Activated T-helper 2 cell treated with anti-CD3 and anti-CD28 coated beads, Interferon-gamma antibody, Interleukin-2, Interleukin-4, amounts not matched to agents 10 μg/mL and 5 μg/mL and 100 μg/mL, durations not matched to agents 14 hours and 24 hours and 36 hours (primary cell): ENCODE data around the gene SIX1. TPM values are rescaled to one million over a fixed set of nuclear protein-coding genes. Genes with fewer than 3 reads are reported as not detected.

Experiments
- DNase-seq: peaks from one replicate; pipeline ENCODE4 v3.0.0; 2021; ENCODE audit warnings: low spot score
- H3K27ac Mint-ChIP-seq: one replicate; pipeline ENCODE4 v1.8.0; 2021; ENCODE audit warnings: mixed read lengths
- H3K27me3 Mint-ChIP-seq: one replicate; pipeline ENCODE4 v1.8.0; 2021; ENCODE audit warnings: low read depth, mixed read lengths
- H3K36me3 Mint-ChIP-seq: one replicate; pipeline ENCODE4 v1.8.0; 2021; ENCODE audit warnings: low read depth, mixed read lengths
- H3K4me1 Mint-ChIP-seq: one replicate; pipeline ENCODE4 v1.8.0; 2021; ENCODE audit warnings: low read depth, mixed read lengths
- H3K4me3 Mint-ChIP-seq: one replicate; pipeline ENCODE4 v1.8.0; 2021; ENCODE audit warnings: low read depth, mild to moderate bottlenecking, moderate library complexity, mixed read lengths
- H3K9me3 Mint-ChIP-seq: one replicate; pipeline ENCODE4 v1.8.0; 2021; ENCODE audit warnings: mixed read lengths
- intact Hi-C: fragments of 100-400 bp; cut with micrococcal nuclease; formaldehyde crosslinking; loops from one replicate; pipeline ENCODE4 v1.15.1; 2023
- total RNA-seq: library from RNA; stranded (reverse); gene quantifications from 2 replicates; pipeline ENCODE4 v1.2.3, GENCODE V29; 2022

The SIX1 gene
- total RNA-seq, 1 donor from 2014 or later = 0.48 TPM

GRCh38 chr14:60632257-60632656, 17.0 kb downstream of the SIX1 start:
- intact Hi-C loops = no loop called here
- H3K4me3 Mint-ChIP-seq = no peak overlapping the region
- H3K27me3 Mint-ChIP-seq = peaks cover 54% of the 10 kb centered on the region

GRCh38 chr14:60631842-60632241, 17.4 kb downstream of the SIX1 start:
- H3K9me3 Mint-ChIP-seq = no peaks in the 10 kb centered on the region
- no peak overlapping the region for H3K4me3 Mint-ChIP-seq

More at GRCh38 chr14:60632257-60632656, 17.0 kb downstream of the SIX1 start:
- H3K36me3 Mint-ChIP-seq = no peaks in the 10 kb centered on the region
- H3K27ac Mint-ChIP-seq = no peak overlapping the region
- H3K9me3 Mint-ChIP-seq = no peaks in the 10 kb centered on the region
- peaks cover 15% of the 10 kb centered on the region for H3K4me1 Mint-ChIP-seq
- no peak for DNase-seq

GRCh38 chr14:60630129-60630528, 19.1 kb downstream of the SIX1 start:
- H3K27me3 Mint-ChIP-seq = peaks cover 35% of the 10 kb centered on the region
- DNase-seq = no peak
- H3K36me3 Mint-ChIP-seq = no peaks in the 10 kb centered on the region
- H3K4me3 Mint-ChIP-seq = no peak overlapping the region
- H3K9me3 Mint-ChIP-seq = no peaks in the 10 kb centered on the region
- intact Hi-C loops = no loop called here
- H3K4me1 Mint-ChIP-seq = peaks cover 15% of the 10 kb centered on the region
- H3K27ac Mint-ChIP-seq = no peak overlapping the region

More at GRCh38 chr14:60631842-60632241, 17.4 kb downstream of the SIX1 start:
- no peaks in the 10 kb centered on the region for H3K36me3 Mint-ChIP-seq
- H3K27me3 Mint-ChIP-seq = peaks cover 50% of the 10 kb centered on the region
- H3K4me1 Mint-ChIP-seq = peaks cover 15% of the 10 kb centered on the region
- H3K27ac Mint-ChIP-seq = no peak overlapping the region
- intact Hi-C loops = no loop called here
- DNase-seq = no peak

GRCh38 chr14:60628892-60629291, 20.4 kb downstream of the SIX1 start:
- H3K4me1 Mint-ChIP-seq = peaks cover 15% of the 10 kb centered on the region
- H3K4me3 Mint-ChIP-seq = no peak overlapping the region
- H3K36me3 Mint-ChIP-seq = no peaks in the 10 kb centered on the region
- H3K27me3 Mint-ChIP-seq = peaks cover 38% of the 10 kb centered on the region
- no peak overlapping the region for H3K27ac Mint-ChIP-seq
- DNase-seq = no peak
- intact Hi-C loops = no loop called here
- H3K9me3 Mint-ChIP-seq = no peaks in the 10 kb centered on the region

GRCh38 chr14:60622917-60623257, 26.4 kb downstream of the SIX1 start:
- Mint-ChIP-seq H3K27me3 (peaks cover 34% of the 10 kb centered on the region), H3K4me1 (peaks cover 6% of the 10 kb centered on the region), H3K4me3 (no peak overlapping the region)

GRCh38 chr14:60622210-60622916, 26.9 kb downstream of the SIX1 start:
- Mint-ChIP-seq H3K9me3 (no peaks in the 10 kb centered on the region), H3K36me3 (no peaks in the 10 kb centered on the region), H3K4me3 (no peak overlapping the region), H3K27me3 (peaks cover 36% of the 10 kb centered on the region), H3K4me1 (peaks cover 6% of the 10 kb centered on the region), H3K27ac (no peak overlapping the region)
- no peak for DNase-seq
- intact Hi-C loops = no loop called here

More at GRCh38 chr14:60622917-60623257, 26.4 kb downstream of the SIX1 start:
- intact Hi-C loops = no loop called here
- Mint-ChIP-seq H3K36me3 (no peaks in the 10 kb centered on the region), H3K9me3 (no peaks in the 10 kb centered on the region), H3K27ac (no peak overlapping the region)
- DNase-seq = no peak

- H3K27ac Mint-ChIP-seq = no peak overlapping the region
- H3K9me3 Mint-ChIP-seq = no peaks in the 10 kb centered on the region
- no peak overlapping the region for H3K4me3 Mint-ChIP-seq
- H3K36me3 Mint-ChIP-seq = no peaks in the 10 kb centered on the region
- peaks cover 6% of the 10 kb centered on the region for H3K4me1 Mint-ChIP-seq
- peaks cover 40% of the 10 kb centered on the region for H3K27me3 Mint-ChIP-seq
- no peak for DNase-seq
- intact Hi-C loops = no loop called here
Observed at GRCh38 chr14:60621386-60621785, 27.9 kb downstream of the SIX1 start.

- peaks cover 32% of the 10 kb centered on the region for H3K27me3 Mint-ChIP-seq
Observed at GRCh38 chr14:60618241-60618640, 31.0 kb downstream of the SIX1 start.

GRCh38 chr14:60616461-60616959, 32.8 kb downstream of the SIX1 start:
- Mint-ChIP-seq H3K36me3 (no peaks in the 10 kb centered on the region), H3K9me3 (no peaks in the 10 kb centered on the region), H3K4me1 (no peaks in the 10 kb centered on the region), H3K27me3 (peaks cover 19% of the 10 kb centered on the region), H3K4me3 (no peak overlapping the region), H3K27ac (no peak overlapping the region)
- intact Hi-C loops = no loop called here
- no peak for DNase-seq

More at GRCh38 chr14:60618241-60618640, 31.0 kb downstream of the SIX1 start:
- Mint-ChIP-seq H3K9me3 (no peaks in the 10 kb centered on the region), H3K4me3 (no peak overlapping the region), H3K4me1 (peaks cover 5% of the 10 kb centered on the region), H3K36me3 (no peaks in the 10 kb centered on the region), H3K27ac (no peak overlapping the region)
- intact Hi-C loops = no loop called here
- no peak for DNase-seq

- H3K9me3 Mint-ChIP-seq = peaks cover 4% of the 10 kb centered on the region
Observed at GRCh38 chr14:60602291-60602690, 47.0 kb downstream of the SIX1 start.

GRCh38 chr14:60599727-60600126, 49.5 kb downstream of the SIX1 start:
- DNase-seq = no peak
- intact Hi-C loops = no loop called here
- Mint-ChIP-seq H3K27me3 (peaks cover 11% of the 10 kb centered on the region), H3K9me3 (no peaks in the 10 kb centered on the region), H3K27ac (no peak overlapping the region), H3K36me3 (no peaks in the 10 kb centered on the region), H3K4me1 (no peaks in the 10 kb centered on the region), H3K4me3 (no peak overlapping the region)

More at GRCh38 chr14:60602291-60602690, 47.0 kb downstream of the SIX1 start:
- Mint-ChIP-seq H3K4me3 (no peak overlapping the region), H3K27me3 (peaks cover 5% of the 10 kb centered on the region), H3K36me3 (no peaks in the 10 kb centered on the region), H3K27ac (no peak overlapping the region), H3K4me1 (no peaks in the 10 kb centered on the region)
- intact Hi-C loops = no loop called here
- no peak for DNase-seq

GRCh38 chr14:60596139-60596538, 53.1 kb downstream of the SIX1 start:
- DNase-seq = no peak
- no peaks in the 10 kb centered on the region for H3K36me3 Mint-ChIP-seq
- H3K4me1 Mint-ChIP-seq = no peaks in the 10 kb centered on the region
- H3K4me3 Mint-ChIP-seq = no peak overlapping the region
- H3K9me3 Mint-ChIP-seq = no peaks in the 10 kb centered on the region
- intact Hi-C loops = no loop called here
- peaks cover 13% of the 10 kb centered on the region for H3K27me3 Mint-ChIP-seq
- H3K27ac Mint-ChIP-seq = no peak overlapping the region

GRCh38 chr14:60594062-60594461, 55.2 kb downstream of the SIX1 start:
- H3K4me3 Mint-ChIP-seq = no peak overlapping the region
- no peaks in the 10 kb centered on the region for H3K4me1 Mint-ChIP-seq
- no peaks in the 10 kb centered on the region for H3K36me3 Mint-ChIP-seq
- DNase-seq = no peak
- peaks cover 10% of the 10 kb centered on the region for H3K27me3 Mint-ChIP-seq
- H3K9me3 Mint-ChIP-seq = no peaks in the 10 kb centered on the region
- no peak overlapping the region for H3K27ac Mint-ChIP-seq
- intact Hi-C loops = no loop called here
